Suprapubic skin (tissue), 4 donors: ENCODE results near the gene TCF7L2.

Experiments
- EP300 ChIP-seq: sonication (generic); formaldehyde crosslinking; IDR thresholded peaks from one replicate; pipeline ENCODE4 v1.6.1; 2017; ENCODE audit warnings: antibody characterized with exemption
- POLR2A ChIP-seq, 2 donors: fragments of 450-650 bp; IDR thresholded peaks; one replicate each; pipeline ENCODE4 v1.6.1; 2017; ENCODE audit warnings: antibody characterized with exemption in 2 of 2, mild to moderate bottlenecking in 2 of 2, moderate library complexity in 2 of 2
- POLR2AphosphoS5 ChIP-seq, 3 donors: sonication (generic); formaldehyde crosslinking; IDR thresholded peaks; one replicate each; pipeline ENCODE4 v1.6.1; 2017; ENCODE audit warnings: antibody characterized with exemption in 3 of 3
- TF ChIP-seq, protein P1 (sequence below), 2 donors: fragments of 200-600 bp in 1 of 2; fragments of 450-650 bp in 1 of 2; sonication (generic) in 1 of 2; IDR thresholded peaks; one replicate each; pipeline ENCODE4 v1.5.1; 2016 to 2019; ENCODE audit warnings: antibody characterized with exemption in 2 of 2, mild to moderate bottlenecking in 1 of 2, moderate library complexity in 1 of 2

DNA sequence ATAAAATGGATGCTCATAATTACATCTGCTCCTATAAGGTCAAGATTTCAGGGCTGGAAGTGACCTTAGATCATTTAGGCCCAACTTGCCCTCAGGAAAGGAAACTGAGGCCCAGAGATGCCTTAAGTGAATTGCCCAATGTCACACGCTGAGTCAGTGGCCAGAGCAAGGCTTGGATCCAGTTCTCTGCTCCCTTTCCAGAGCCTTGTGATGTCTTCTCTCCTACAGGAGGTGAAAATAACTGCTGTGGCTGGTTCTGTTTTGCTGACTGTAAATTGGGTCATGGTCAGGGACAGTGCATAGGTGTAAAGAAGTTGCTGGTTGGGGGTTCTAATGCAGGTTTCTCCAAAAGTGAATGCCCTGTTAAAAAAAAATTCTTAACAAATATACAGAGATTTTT is 91.3 kb downstream of the TCF7L2 start:
- TF ChIP-seq, protein P1, sequence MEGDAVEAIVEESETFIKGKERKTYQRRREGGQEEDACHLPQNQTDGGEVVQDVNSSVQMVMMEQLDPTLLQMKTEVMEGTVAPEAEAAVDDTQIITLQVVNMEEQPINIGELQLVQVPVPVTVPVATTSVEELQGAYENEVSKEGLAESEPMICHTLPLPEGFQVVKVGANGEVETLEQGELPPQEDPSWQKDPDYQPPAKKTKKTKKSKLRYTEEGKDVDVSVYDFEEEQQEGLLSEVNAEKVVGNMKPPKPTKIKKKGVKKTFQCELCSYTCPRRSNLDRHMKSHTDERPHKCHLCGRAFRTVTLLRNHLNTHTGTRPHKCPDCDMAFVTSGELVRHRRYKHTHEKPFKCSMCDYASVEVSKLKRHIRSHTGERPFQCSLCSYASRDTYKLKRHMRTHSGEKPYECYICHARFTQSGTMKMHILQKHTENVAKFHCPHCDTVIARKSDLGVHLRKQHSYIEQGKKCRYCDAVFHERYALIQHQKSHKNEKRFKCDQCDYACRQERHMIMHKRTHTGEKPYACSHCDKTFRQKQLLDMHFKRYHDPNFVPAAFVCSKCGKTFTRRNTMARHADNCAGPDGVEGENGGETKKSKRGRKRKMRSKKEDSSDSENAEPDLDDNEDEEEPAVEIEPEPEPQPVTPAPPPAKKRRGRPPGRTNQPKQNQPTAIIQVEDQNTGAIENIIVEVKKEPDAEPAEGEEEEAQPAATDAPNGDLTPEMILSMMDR (IDR thresholded peaks at IDR 0.05): no peak
- TF ChIP-seq POLR2A (IDR thresholded peaks at IDR 0.05) (no peak), POLR2AphosphoS5 (IDR thresholded peaks at IDR 0.05) (no peak), EP300 (no peak)
